ENCODE results near the gene KIF26B.

KIF26B gene

GRCh38 chr1:245657371-245657770, 502.6 kb downstream of the KIF26B start:
- Histone ChIP-seq H3K27ac (ENCODE audit: low read depth, low read length, poor library complexity, severe bottlenecking) (no peak overlapping the region), H4K20me1 (ENCODE audit: insufficient read depth, low read length) (no peaks in the 10 kb centered on the region), H3K79me2 (ENCODE audit: insufficient read depth, low read length) (no peaks in the 10 kb centered on the region), H3K9ac (ENCODE audit: low read length) (no peak overlapping the region), H3K36me3 (ENCODE audit: insufficient read depth, low read length) (no peaks in the 10 kb centered on the region), H2AFZ (ENCODE audit: low read length) (no peak overlapping the region), H3K9me2 (ENCODE audit: low read depth, low read length) (no peaks in the 10 kb centered on the region), H3K4me3 (ENCODE audit: low read depth, low read length, poor library complexity, severe bottlenecking) (no peak overlapping the region), H3K4me1 (ENCODE audit: insufficient read depth, low read length, severe bottlenecking) (peaks cover 4% of the 10 kb centered on the region), H3K4me2 (ENCODE audit: low read length) (no peak overlapping the region), H3F3A (ENCODE audit: insufficient read depth, low read length) (no peaks in the 10 kb centered on the region), H3K9me3 (ENCODE audit: low read length) (no peaks in the 10 kb centered on the region), H3K27me3 (ENCODE audit: insufficient read depth, low read length) (no peaks in the 10 kb centered on the region)
- TF ChIP-seq, protein P1, sequence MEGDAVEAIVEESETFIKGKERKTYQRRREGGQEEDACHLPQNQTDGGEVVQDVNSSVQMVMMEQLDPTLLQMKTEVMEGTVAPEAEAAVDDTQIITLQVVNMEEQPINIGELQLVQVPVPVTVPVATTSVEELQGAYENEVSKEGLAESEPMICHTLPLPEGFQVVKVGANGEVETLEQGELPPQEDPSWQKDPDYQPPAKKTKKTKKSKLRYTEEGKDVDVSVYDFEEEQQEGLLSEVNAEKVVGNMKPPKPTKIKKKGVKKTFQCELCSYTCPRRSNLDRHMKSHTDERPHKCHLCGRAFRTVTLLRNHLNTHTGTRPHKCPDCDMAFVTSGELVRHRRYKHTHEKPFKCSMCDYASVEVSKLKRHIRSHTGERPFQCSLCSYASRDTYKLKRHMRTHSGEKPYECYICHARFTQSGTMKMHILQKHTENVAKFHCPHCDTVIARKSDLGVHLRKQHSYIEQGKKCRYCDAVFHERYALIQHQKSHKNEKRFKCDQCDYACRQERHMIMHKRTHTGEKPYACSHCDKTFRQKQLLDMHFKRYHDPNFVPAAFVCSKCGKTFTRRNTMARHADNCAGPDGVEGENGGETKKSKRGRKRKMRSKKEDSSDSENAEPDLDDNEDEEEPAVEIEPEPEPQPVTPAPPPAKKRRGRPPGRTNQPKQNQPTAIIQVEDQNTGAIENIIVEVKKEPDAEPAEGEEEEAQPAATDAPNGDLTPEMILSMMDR (IDR thresholded peaks at IDR 0.05; ENCODE audit: low read length), result no peak
- no peak for TF ChIP-seq EZH2 (IDR thresholded peaks at IDR 0.05; ENCODE audit: borderline replicate concordance, low read length)

- TF ChIP-seq EZH2 (IDR thresholded peaks at IDR 0.05; ENCODE audit: borderline replicate concordance, low read length), result no peak
- TF ChIP-seq, protein P1 (IDR thresholded peaks at IDR 0.05; ENCODE audit: low read length), result no peak
- Histone ChIP-seq H3K4me2 (ENCODE audit: low read length) (no peak overlapping the region), H3K9ac (ENCODE audit: low read length) (no peak overlapping the region), H3F3A (ENCODE audit: insufficient read depth, low read length) (no peaks in the 10 kb centered on the region), H3K27ac (ENCODE audit: low read depth, low read length, poor library complexity, severe bottlenecking) (no peak overlapping the region), H3K9me2 (ENCODE audit: low read depth, low read length) (no peaks in the 10 kb centered on the region), H4K20me1 (ENCODE audit: insufficient read depth, low read length) (no peaks in the 10 kb centered on the region), H3K4me3 (ENCODE audit: low read depth, low read length, poor library complexity, severe bottlenecking) (no peak overlapping the region), H3K79me2 (ENCODE audit: insufficient read depth, low read length) (no peaks in the 10 kb centered on the region), H3K36me3 (ENCODE audit: insufficient read depth, low read length) (no peaks in the 10 kb centered on the region), H3K27me3 (ENCODE audit: insufficient read depth, low read length) (no peaks in the 10 kb centered on the region), H2AFZ (ENCODE audit: low read length) (no peak overlapping the region), H3K4me1 (ENCODE audit: insufficient read depth, low read length, severe bottlenecking) (no peaks in the 10 kb centered on the region), H3K9me3 (ENCODE audit: low read length) (no peaks in the 10 kb centered on the region)
Observed at GRCh38 chr1:245663373-245663772, 508.6 kb downstream of the KIF26B start.

- no peak overlapping the region for H3K27ac ChIP-seq (ENCODE audit: low read depth, low read length, poor library complexity, severe bottlenecking)
- H3K79me2 ChIP-seq (ENCODE audit: insufficient read depth, low read length), result no peaks in the 10 kb centered on the region
- H3K4me3 ChIP-seq (ENCODE audit: low read depth, low read length, poor library complexity, severe bottlenecking), result no peak overlapping the region
- H3K36me3 ChIP-seq (ENCODE audit: insufficient read depth, low read length), result no peaks in the 10 kb centered on the region
- no peaks in the 10 kb centered on the region for H3K4me1 ChIP-seq (ENCODE audit: insufficient read depth, low read length, severe bottlenecking)
- no peaks in the 10 kb centered on the region for H3F3A ChIP-seq (ENCODE audit: insufficient read depth, low read length)
- TF ChIP-seq, protein P1 (IDR thresholded peaks at IDR 0.05; ENCODE audit: low read length), result no peak
- no peak for TF ChIP-seq EZH2 (IDR thresholded peaks at IDR 0.05; ENCODE audit: borderline replicate concordance, low read length)
- no peak overlapping the region for H3K4me2 ChIP-seq (ENCODE audit: low read length)
- H4K20me1 ChIP-seq (ENCODE audit: insufficient read depth, low read length), result no peaks in the 10 kb centered on the region
- no peak overlapping the region for H3K9ac ChIP-seq (ENCODE audit: low read length)
- no peaks in the 10 kb centered on the region for H3K9me2 ChIP-seq (ENCODE audit: low read depth, low read length)
- H3K27me3 ChIP-seq (ENCODE audit: insufficient read depth, low read length), result no peaks in the 10 kb centered on the region
- H2AFZ ChIP-seq (ENCODE audit: low read length), result no peak overlapping the region
- no peaks in the 10 kb centered on the region for H3K9me3 ChIP-seq (ENCODE audit: low read length)
Observed at GRCh38 chr1:245663841-245664240, 509.1 kb downstream of the KIF26B start.
